GM12865 (cell line): ENCODE measurements around the gene PPIP5K1.

Experiments
- DNase-seq: peaks from one replicate; pipeline ENCODE4 v3.0.0; 2010; ENCODE audit warnings: low read depth
- H3K4me3 ChIP-seq: 2 replicates; pipeline ENCODE4 v1.5.1; 2011; ENCODE audit warnings: mild to moderate bottlenecking, low read depth, low read length, control low read depth
- TF ChIP-seq, protein P1 (sequence below): IDR thresholded peaks from 2 replicates; pipeline ENCODE4 v1.5.1; 2011; ENCODE audit warnings: low read length, control low read depth, low read depth, inconsistent platforms; ENCODE audit not compliant: insufficient read depth; ENCODE audit errors: missing control alignments

PPIP5K1 gene

DNA sequence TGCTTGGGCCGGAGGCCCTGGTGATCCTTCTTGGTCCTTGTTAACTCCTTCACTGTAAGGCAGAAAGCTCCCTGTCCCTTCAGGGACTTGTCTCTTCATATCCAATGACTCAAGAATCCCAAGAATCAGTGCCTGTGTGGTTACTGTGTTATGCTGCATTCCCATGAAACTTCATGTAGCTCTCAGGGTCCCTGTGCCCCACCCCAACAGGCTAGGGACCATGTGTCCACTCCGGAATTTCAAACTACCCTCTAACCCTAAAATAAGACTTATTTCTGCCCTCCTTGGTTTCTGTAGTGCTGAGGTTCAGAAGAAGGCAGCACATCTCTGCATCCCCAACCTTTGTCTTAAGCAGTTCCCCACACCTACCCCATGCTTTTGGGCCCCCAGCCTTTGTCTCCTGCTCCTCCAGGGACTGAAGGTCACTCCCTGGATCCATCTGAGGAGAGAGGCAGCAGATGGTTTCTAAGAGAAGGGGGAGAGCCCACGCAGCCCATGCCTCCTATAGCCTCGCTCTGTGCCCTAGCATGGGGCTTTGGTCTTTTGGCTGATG is 73.1 kb downstream of the PPIP5K1 start:
- TF ChIP-seq, protein P1, sequence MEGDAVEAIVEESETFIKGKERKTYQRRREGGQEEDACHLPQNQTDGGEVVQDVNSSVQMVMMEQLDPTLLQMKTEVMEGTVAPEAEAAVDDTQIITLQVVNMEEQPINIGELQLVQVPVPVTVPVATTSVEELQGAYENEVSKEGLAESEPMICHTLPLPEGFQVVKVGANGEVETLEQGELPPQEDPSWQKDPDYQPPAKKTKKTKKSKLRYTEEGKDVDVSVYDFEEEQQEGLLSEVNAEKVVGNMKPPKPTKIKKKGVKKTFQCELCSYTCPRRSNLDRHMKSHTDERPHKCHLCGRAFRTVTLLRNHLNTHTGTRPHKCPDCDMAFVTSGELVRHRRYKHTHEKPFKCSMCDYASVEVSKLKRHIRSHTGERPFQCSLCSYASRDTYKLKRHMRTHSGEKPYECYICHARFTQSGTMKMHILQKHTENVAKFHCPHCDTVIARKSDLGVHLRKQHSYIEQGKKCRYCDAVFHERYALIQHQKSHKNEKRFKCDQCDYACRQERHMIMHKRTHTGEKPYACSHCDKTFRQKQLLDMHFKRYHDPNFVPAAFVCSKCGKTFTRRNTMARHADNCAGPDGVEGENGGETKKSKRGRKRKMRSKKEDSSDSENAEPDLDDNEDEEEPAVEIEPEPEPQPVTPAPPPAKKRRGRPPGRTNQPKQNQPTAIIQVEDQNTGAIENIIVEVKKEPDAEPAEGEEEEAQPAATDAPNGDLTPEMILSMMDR = no peak
- H3K4me3 ChIP-seq = no peak overlapping the region
- no peak for DNase-seq

DNA sequence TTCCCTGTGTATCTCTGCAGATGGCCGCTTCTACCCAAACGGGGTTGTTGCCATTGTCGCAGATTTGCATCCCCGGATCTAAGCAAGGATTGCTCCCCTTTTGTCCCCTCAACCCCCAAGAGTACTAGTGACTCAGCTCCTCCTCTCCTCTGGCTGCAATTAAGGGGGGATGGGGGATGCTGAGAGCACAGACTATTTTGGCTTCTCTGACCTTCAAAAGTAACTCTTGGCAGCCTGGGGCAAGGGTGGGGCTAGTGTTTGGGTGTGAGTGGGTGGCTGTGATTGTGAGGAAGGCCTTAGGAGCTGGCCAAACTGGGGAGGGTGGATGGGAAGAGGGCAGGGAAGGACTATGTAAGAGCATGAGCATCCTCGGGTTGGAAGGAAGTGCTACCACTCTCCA is 73.8 kb downstream of the PPIP5K1 start:
- TF ChIP-seq, protein P1 = no peak
- no peak for DNase-seq
- no peak overlapping the region for H3K4me3 ChIP-seq

DNA sequence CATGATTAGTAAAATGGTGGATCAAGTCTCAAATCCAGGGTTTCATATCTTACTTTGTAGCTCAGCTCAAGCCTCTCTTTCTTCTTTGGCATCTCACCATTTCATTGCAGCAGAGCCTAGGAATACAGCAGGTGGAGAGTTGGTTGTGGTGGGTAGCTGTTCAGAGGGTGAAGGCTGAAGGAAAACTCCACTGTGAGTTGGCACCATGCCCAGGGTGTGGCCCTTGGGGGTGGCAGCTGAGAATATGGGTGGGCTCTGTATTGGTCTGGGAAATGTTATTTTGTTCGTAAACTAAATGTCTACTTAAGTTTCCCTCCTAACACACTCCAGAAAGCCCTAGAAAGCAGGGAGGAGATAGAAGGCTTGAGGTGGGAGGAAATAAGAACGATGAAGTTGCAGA is 74.3 kb downstream of the PPIP5K1 start:
- DNase-seq = no peak
- TF ChIP-seq, protein P1 = no peak
- H3K4me3 ChIP-seq = no peak overlapping the region

DNA sequence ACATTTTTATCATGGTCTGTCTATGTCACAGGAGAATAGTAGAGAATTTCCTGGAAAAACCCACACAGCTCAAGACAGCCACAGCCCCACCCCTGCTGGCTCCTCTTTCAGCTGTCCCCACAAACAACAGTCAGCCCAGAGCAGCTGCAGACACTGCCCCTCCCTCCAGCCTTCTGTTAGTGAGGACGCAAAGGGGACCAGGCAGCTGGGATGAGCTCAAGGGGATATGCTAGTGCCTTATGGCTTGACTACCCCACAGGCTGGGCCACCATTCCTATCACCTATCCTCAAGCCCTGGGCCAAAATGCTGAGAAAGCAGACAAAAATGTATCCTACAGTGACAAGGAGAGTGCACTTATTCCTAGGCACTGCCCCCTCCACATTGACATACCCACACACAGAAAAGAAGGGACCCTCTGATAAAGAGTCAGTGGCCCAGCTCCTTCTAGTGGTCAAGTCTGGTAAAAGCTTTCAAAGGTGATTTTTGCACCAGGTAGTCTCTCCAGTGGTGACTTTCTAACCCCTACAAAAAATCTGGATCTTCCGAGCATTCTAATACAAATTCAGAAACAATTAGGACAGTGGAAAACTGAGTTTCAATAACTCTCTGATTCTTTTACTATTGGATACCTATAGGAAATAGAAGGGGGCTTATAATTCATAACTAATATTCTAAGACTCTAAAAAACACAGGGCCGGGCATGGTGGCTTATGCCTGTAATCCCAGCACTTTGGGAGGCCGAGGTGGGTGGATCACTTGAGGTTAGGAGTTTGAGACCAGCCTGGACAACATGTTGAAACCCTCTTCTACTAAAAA is 75.6 kb downstream of the PPIP5K1 start:
- no peak overlapping the region for H3K4me3 ChIP-seq
- TF ChIP-seq, protein P1 = peak; percentile 71
- DNase-seq = peak; percentile 27

DNA sequence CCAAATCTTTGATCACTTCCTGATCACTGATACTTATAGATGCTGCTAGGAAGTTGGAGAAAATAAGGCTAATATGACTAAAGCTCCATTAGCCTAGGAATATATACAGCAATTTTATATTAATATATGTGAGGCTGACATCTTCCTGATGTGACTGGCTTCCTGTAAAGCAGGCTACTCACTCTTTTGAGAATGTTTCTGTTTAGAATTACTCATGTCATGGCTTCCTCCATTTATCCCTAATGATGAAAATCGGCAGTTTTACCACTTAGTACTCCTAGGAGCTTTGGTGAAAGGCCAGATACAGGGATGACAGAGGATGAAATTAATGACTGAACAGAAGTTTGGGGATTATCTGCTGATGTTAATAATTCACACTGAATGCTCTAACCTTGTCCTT is 76.5 kb downstream of the PPIP5K1 start:
- TF ChIP-seq, protein P1 = no peak
- no peak for DNase-seq
- H3K4me3 ChIP-seq = no peak overlapping the region

DNA sequence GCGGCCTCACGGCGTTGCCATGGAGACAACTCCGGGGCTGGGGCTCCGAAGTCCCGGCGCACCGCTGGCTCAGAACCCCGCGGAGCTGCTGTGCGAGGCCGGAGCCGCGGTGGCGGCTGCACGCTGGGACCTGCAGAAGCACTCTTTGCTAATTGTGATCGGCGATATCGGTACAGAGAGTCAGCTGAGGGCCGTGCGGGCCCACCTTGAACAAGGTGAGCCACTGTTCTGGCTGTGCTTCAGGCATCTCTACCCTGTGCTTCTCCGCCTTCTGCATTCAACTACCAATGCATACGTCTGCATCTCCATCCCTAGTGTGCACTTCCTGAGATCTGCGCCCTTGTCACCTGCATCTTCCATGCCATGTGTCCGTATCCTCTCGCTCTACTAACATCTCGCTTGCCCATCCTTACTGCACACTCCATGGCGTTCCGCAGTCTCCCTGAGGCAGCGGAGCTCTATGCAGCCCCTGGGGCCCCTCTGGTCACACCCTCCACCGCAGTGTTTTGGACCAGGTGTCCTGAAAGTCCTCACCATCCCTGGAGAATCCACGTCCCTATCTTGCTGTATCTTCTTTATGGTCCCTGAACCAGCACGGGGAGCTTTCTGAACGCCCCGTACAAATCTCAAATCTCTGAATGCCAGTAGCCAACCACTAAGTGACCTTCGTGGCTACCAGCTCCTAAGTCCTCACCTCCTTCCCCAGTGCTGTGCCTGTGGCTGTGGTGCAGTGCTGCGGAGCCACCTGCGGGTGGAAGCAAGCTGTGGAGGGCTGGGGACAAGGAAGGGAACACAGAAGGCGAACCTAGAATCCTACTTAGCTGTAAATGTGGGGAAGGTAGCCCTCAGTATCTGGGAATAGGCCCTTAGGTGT is 78.8 kb downstream of the PPIP5K1 start:
- no peak for DNase-seq
- peak overlapping the region; percentile 45 for H3K4me3 ChIP-seq
- TF ChIP-seq, protein P1 = no peak
